A549 treated with DMSO at 1 μM for 4 hours (cell line): ENCODE measurements around the gene IFI35. TPM values are rescaled to one million over a fixed set of nuclear protein-coding genes. Genes with fewer than 3 reads are reported as not detected.

Source experiments
- total RNA-seq: library from RNA; stranded (reverse); fragments of 200-300 nt; extraction: Qiagen RNA extraction; gene quantifications from 5 replicates; pipeline ENCODE4 v1.2.3, GENCODE V29; 2022; ENCODE audit warnings: low read depth

The IFI35 gene
- total RNA-seq: 16.9 to 21.8 TPM (median 17.9 TPM) in 5 replicates

DNA sequence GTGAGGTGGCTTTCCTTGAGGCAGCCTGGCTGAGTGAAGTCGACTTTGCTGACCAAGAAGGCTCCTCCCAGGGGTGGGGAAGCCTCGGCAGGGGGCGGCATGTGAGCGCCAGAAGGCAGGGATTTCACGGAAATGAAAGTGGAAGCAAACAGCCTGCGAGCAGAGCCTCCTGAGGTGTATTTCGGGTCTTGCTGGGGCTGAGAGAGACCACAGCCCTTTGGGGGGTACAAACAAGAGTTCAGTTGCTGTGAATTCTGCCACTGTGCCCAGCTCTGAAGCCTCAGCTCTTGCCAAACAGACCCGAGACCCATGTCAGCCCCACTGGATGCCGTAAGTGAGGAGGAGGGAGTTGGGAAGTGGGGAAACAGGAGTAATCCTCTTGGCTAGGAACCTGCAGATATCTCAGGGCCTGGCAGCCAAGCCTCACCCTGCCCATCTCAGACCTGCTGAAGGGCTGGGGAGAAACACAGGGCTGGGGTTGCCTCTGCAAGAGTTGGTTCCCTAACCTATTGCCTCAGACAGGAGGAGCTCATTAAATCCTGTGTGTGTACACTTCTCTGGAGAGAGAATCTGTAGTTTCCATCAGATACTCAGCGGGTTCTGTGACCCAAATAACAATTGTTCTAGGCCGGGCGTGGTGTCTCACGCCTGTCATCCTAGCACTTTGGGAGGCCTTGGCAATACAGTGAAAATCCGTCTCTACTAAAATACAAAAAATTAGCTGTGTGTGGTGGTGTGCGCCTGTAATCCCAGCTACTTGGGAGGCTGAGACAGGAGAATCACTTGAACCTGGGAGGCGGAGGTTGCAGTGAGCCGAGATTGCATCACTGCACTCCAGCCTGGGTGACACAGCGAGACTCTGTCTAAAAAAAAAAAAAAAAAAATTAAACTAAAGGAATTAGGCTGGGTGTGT is at the start of gene IFI35:
IFI35 (plus strand) TSS at position 146 of the 913 bp plus-strand sequence; CDS start at position 310, 164 bp downstream.

DNA sequence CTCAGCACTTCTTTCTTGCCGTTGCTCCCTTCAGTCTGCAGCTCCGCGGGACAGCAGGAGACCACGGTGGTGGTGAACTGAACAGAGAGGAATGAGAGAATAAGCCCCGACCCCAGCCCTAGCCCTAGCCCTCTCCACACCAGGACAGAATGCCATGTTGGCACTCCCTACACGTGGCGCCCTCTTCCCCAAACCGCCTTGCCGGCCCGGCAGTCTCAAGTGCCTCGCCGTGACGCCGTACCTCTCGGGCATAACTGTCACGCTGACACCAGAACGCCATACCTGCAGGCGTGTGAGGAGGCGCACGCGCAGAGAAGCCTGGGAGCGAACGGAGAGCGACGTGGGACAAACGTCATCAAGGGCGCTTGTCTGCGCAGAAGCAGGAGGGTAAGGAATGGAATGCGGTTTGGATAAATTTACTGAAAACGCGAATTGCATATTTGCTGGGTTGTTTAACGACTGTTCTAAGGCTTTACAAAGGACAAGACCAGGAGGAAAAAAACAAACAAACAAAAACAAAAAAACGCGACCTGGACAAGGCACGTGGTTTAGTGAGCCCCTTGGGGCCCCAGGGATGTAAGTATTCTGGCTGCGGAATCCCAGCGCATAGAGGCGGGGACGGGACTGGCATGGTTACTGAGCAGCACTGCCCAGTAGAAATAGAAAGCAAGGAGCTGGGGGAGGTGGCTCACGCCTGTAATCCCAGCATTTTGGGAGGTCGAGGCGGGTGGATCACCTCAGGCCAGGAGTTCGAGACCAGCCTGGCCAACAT is 42.2 kb upstream of the IFI35 start, which contains the start of gene AARSD1:
AARSD1 (minus strand) TSS at position 294 of the 772 bp plus-strand sequence; CDS start at position 280, 14 bp downstream.

DNA sequence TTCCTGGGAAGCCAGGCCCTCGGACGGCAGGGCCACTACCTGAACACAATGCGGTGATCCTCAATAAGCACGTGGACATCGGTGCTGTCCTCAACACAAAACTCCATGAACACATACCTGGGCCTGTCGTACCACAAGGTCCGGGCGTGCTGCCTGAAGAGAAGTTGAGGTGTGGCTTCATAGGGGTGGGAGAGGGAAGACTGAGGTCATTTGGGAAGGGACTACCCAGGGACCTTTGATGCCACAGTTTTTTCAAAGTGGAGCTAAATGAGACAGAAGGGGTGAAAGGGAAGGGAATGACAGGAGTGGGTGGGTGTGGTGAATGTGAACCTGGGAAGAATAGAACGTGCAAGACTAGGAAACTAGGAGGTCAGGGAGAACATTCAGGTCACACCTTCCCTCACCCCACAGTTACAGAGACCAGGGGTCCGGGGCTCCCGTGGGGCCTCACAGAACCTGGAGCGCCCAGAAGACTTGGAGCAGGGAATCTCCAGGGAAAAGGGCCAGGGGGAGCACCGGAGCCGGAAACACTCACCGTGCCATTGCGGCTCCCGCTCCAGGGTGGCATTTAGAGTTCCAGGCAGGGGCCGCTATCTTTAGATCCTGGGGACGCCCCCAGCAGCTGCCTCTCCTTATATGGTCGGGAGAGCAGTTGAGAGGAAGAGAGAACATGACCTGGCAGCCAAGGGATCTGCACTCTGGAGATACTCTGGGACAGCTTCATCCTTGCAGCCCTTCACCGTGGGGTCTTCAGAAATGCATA is 26.9 kb upstream of the IFI35 start, which contains the start of gene PTGES3L:
PTGES3L (minus strand) TSS at position 570 of the 763 bp plus-strand sequence; CDS start at position 543, 27 bp downstream.

DNA sequence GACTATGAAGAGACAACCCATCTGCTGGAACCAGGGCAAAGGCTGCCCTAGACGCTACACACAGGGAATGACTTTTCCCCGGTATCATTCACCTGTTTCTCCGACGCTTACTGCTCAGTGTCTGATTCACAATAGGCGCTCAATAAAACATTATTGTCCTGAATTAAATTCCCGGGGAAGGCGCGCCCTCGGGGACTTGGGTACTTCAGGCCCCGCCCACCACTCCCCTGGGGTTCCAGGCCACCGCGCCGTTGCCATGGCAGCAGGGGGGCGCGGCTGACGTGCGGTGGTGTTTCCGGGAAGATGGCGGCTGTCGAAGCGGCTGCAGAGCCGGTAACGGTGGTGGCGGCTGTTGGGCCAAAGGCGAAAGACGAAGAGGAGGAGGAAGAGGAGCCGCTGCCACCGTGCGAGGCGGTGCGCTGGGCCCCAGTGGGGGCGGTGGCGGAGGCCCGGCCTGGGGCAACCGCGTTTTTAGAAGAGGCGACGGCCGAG is 26.3 kb upstream of the IFI35 start, which contains the start of gene RUNDC1:
RUNDC1 (plus strand) TSS at position 292 of the 492 bp plus-strand sequence; CDS start at position 304, 12 bp downstream.

DNA sequence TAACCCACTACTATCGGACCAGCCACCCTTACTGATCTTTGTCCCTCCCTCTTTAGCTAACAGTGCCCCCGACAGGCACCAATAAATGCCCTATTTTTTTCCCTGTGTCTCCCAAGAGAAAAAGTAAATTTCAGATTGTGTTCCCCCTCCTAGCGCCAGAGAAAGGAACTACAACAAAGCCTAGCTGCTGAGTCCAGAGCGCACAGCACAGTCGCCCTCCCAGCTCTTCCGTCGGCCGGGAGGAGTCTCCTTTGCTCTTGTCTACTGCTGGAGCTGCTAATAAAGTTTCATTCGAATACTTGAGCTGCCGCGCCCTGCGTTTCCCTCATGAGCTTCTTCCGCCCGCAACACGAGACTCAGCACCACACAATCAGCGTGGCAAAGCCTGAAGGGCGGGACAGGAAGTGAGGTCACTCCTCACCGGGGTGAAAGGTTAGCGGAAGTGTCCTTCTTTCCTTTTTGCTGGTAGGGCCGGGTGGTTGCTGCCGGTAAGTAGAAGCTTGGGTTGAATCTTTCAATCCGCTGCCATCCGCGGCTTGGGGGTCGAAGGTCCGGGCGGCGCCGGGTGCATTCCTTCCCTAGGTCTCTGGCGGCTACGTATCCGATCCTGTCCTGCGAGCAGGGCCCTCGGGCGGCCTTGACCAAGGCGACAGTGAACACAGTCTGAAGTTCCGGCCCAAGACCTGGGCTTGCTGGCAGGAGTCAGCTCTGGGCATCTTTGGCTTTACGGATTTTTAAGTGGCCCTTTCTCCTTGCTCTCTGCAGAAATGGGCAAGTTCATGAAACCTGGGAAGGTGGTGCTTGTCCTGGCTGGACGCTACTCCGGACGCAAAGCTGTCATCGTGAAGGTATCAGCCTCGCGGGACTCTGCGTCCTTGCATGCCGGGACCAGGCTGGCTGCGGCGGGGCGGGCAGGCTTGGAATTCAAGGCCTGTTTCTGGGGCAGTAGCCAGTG is 8.3 kb upstream of the IFI35 start, which contains the start of gene RPL27:
RPL27 (plus strand) TSS at position 436 of the 955 bp plus-strand sequence; CDS start at position 768, 332 bp downstream.

DNA sequence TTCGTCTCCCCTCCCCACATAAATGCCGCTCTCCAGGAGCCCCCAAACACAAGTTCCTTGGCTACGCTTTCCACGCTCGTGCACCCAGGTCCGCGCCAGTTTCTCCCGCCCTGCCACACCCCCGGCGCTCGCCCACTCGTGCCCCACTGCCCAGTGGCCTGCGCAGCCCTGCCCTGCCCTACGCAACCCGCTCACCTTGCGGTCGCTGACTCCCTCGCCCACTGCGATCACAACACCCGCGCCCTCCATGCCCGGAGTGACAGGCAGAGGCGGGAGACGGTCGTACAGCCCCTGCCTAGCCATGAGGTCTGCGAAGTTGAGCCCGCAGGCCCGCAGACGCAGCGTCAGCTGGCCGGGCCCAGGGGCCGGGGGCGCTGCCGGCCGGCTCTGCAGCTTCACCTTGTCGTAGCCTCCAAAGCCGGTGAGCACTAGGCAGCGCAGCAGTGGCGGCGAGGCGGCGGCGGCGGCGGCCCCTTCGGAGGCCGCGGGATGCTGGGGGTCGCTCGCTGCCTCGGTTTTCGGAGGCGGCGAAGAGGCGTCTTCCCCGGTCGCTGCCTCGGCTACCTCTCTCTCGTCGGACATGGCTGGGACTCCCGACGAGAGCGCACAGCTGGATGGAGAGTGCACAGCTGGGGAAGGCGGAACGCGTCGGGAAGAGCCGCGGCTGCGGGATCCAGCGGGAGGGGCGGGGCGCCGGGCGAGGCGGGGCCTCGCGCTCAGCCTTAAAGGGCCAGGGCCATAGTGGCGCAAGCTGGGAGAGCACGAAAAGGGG is 15.3 kb downstream of the IFI35 start, which contains the start of gene VAT1:
VAT1 (minus strand) TSS at position 645 of the 772 bp plus-strand sequence; CDS start at position 582, 63 bp downstream.

DNA sequence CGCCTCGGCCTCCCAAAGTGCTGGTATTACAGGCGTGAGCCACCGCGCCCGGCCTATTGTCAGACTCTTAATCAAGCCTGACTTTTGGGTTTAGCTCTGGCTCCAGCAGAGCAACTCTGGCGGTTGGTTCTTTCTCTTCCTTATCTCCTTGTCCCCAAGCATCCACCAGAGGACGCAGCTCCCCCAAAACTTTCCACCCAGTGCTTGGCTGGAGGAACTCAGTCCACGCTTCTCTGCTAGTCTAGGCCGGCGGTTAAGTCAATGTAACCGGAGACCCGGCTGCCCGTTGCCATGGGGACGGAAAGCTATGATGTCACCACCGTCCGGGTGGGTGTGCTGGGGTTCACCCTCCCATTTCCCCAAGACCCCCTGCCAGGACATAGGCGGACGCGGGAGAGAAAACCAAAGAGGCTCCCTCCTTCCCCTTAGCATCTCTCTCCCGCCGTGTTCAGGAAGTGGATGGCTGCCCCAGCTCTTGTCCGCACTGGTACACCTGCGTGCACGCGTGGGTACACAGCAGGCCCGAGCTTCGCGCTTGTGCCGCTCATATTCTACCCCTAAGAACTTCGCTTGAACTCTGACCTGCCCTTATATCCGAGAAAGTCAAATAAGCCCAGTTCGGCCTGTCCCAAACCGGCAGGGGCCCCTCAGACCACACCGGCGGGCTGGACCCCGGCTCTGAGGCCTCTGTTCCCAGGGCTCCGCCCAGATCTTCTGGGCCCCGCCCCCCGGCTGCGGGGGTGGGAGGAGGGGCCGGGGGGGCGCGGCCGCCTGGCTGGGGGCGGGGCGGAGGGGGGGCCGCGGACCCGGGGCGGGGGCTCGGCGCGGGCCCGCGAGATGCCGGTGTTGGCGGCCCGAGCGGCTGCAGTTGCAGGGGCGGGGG is 18.1 kb downstream of the IFI35 start, which contains the start of gene RND2:
RND2 (plus strand) TSS at position 825 of the 883 bp plus-strand sequence. CDS start 117 bp downstream, outside the sequence.

Other genes starting within 250 kb of the IFI35 start
- gene RAMP2, start 245.6 kb upstream of the IFI35 start, total RNA-seq: 0.69 to 1.2 TPM (median 0.85 TPM) in 5 replicates
- 124 to 130 TPM (median 127 TPM) in 5 replicates for gene VPS25, start 233.3 kb upstream of the IFI35 start, total RNA-seq
- gene WNK4, start 226.2 kb upstream of the IFI35 start, total RNA-seq: 0.56 to 2.4 TPM (median 1.6 TPM) in 5 replicates
- 118 to 145 TPM (median 129 TPM) in 5 replicates for gene COA3, start 208.1 kb upstream of the IFI35 start, total RNA-seq
- 0.05 to 0.28 TPM (median 0.05 TPM) in 4 of 5 replicates, not detected in the other for gene CNTD1, start 207.9 kb upstream of the IFI35 start, total RNA-seq
- gene BECN1, start 182.5 kb upstream of the IFI35 start, total RNA-seq: 77.4 to 103 TPM (median 83.0 TPM) in 5 replicates
- gene PSME3, start 173.4 kb upstream of the IFI35 start, total RNA-seq: 239 to 264 TPM (median 256 TPM) in 5 replicates
- gene AOC2, start 162.2 kb upstream of the IFI35 start, total RNA-seq: 1.9 to 3.0 TPM (median 2.2 TPM) in 5 replicates
- gene AOC3, start 155.6 kb upstream of the IFI35 start, total RNA-seq: 0.99 to 2.0 TPM (median 1.5 TPM) in 5 replicates
- gene G6PC1, start 106.0 kb upstream of the IFI35 start, total RNA-seq: not detected in 5 replicates
- gene AARSD1, start 42.3 kb upstream of the IFI35 start, total RNA-seq: 45.7 to 63.2 TPM (median 55.6 TPM) in 5 replicates
- 0.84 to 1.5 TPM (median 0.89 TPM) in 5 replicates for gene PTGES3L, start 26.7 kb upstream of the IFI35 start, total RNA-seq
- gene RUNDC1, start 26.2 kb upstream of the IFI35 start, total RNA-seq: 21.4 to 22.5 TPM (median 21.9 TPM) in 5 replicates
- 2,855 to 3,764 TPM (median 2,988 TPM) in 5 replicates for gene RPL27, start 8.4 kb upstream of the IFI35 start, total RNA-seq
- 214 to 226 TPM (median 218 TPM) in 5 replicates for gene VAT1, start 15.6 kb downstream of the IFI35 start, total RNA-seq
- gene RND2, start 18.4 kb downstream of the IFI35 start, total RNA-seq: 0.10 to 0.16 TPM (median 0.12 TPM) in 5 replicates
- 23.8 to 30.9 TPM (median 30.3 TPM) in 5 replicates for gene BRCA1, start 118.6 kb downstream of the IFI35 start, total RNA-seq
- 38.9 to 52.0 TPM (median 47.8 TPM) in 5 replicates for gene NBR1, start 164.4 kb downstream of the IFI35 start, total RNA-seq
- gene TMEM106A, start 205.1 kb downstream of the IFI35 start, total RNA-seq: 1.0 to 1.6 TPM (median 1.4 TPM) in 5 replicates
- not detected in 5 replicates for gene CCDC200, start 221.8 kb downstream of the IFI35 start, total RNA-seq
- not detected in 5 replicates for gene RNU2-1, start 227.2 kb downstream of the IFI35 start, total RNA-seq